Breast epithelium (tissue), 4 donors: Measurements from ENCODE around the gene IGFLR1. TPM values are rescaled to one million over a fixed set of nuclear protein-coding genes. Genes with fewer than 3 reads are reported as not detected.
A peak's percentile ranks its signal among the peaks of the same experiment; 100 is the strongest.

Experiments
- DNase-seq, 2 donors: peaks; one replicate each; pipeline ENCODE4 v3.0.0-alpha.2; 2019; ENCODE audit warnings: low spot score in 2 of 2
- H3K27ac ChIP-seq, 2 donors: fragments of 200-600 bp; sonication (generic) in 1 of 2; one replicate each; pipeline ENCODE4 v1.5.1; 2016 to 2019; ENCODE audit warnings: mild to moderate bottlenecking in 1 of 2
- H3K27me3 ChIP-seq, 2 donors: fragments of 200-600 bp; sonication (generic) in 1 of 2; one replicate each; pipeline versions ENCODE4 v1.5.1 to v1.6.0; 2017 to 2019; ENCODE audit warnings: control low read depth in 1 of 2, mild to moderate bottlenecking in 1 of 2
- H3K36me3 ChIP-seq: fragments of 200-600 bp; one replicate; pipeline ENCODE4 v1.5.1; 2019
- H3K4me1 ChIP-seq, 2 donors: fragments of 200-600 bp; sonication (generic); one replicate each; pipeline ENCODE4 v1.5.1; 2016 to 2019; ENCODE audit warnings: control low read depth in 1 of 2
- H3K4me3 ChIP-seq, 3 donors: fragments of 200-600 bp; sonication (generic); 1 replicate in 2 of 3; 2 replicates in 1 of 3; pipeline ENCODE4 v1.5.1; 2016 to 2019; ENCODE audit warnings: mild to moderate bottlenecking in 3 of 3, moderate library complexity in 2 of 3
- H3K9me3 ChIP-seq, 2 donors: fragments of 200-600 bp; sonication (generic) in 1 of 2; one replicate each; pipeline ENCODE4 v1.5.1; 2016 to 2019; ENCODE audit warnings: control low read depth in 1 of 2
- CTCF ChIP-seq, 3 donors: fragments of 450-650 bp; IDR thresholded peaks; one replicate each; pipeline ENCODE4 v1.5.1; 2016 to 2017; ENCODE audit warnings: antibody characterized with exemption in 3 of 3, mild to moderate bottlenecking in 3 of 3, moderate library complexity in 3 of 3
- POLR2A ChIP-seq: fragments of 450-650 bp; IDR thresholded peaks from one replicate; pipeline ENCODE4 v1.6.1; 2016; ENCODE audit warnings: antibody characterized with exemption, mild to moderate bottlenecking, moderate library complexity
- POLR2AphosphoS5 ChIP-seq, 3 donors: sonication (generic); formaldehyde crosslinking; IDR thresholded peaks; one replicate each; pipeline ENCODE4 v1.6.1; 2017; ENCODE audit warnings: antibody characterized with exemption in 3 of 3
- intact Hi-C: fragments of 100-400 bp; cut with DNase I; formaldehyde crosslinking; loops from one replicate; pipeline ENCODE4 v1.15.1; 2023; ENCODE audit warnings: low total_unique reads
- total RNA-seq, 3 donors: library from RNA; depleted of rRNA; stranded (reverse); fragments of >200 nt; gene quantifications; one replicate each; pipeline ENCODE4 v1.1.0, GENCODE V29; 2016

IGFLR1 gene
- total RNA-seq: 10 to 100 TPM in 2 of 3 donors, 1 to 10 TPM in 1; 8.8 to 16.1 (median 14.1) TPM

- DNase-seq: no peak
- no peak for TF ChIP-seq POLR2AphosphoS5 (IDR thresholded peaks at IDR 0.05)
- H3K27me3 ChIP-seq: no peaks in the 10 kb centered on the region
- H3K27ac ChIP-seq: peak within 1 kb of the TSS; percentile 41 to 89
- peak within 1 kb of the TSS; percentile 53 to 76 (median 65) for H3K4me3 ChIP-seq
- no peaks in the 10 kb centered on the region for H3K9me3 ChIP-seq
- H3K36me3 ChIP-seq: peaks cover 7% of the 10 kb centered on the region
- intact Hi-C loops: no loop called here
- peaks cover 6 to 23% of the 10 kb centered on the region in 2 donors for H3K4me1 ChIP-seq
Observed at GRCh38 chr19:35742121-35742724, at the start of gene IGFLR1. Gene IGFLR1 (minus strand): TSS chr19:35742452. CDS start chr19:35741180, 1,272 bp downstream.

GRCh38 chr19:35791814-35792279 is 49.6 kb upstream of the IGFLR1 start:
- DNase-seq: no peak
- no peaks in the 10 kb centered on the region for H3K9me3 ChIP-seq
- H3K27me3 ChIP-seq: peaks cover 0 to 5% of the 10 kb centered on the region in 2 donors
- H3K36me3 ChIP-seq: no peaks in the 10 kb centered on the region
- no peak overlapping the region for H3K4me3 ChIP-seq
- TF ChIP-seq CTCF (IDR thresholded peaks at IDR 0.05) (no peak), POLR2AphosphoS5 (IDR thresholded peaks at IDR 0.05) (no peak), POLR2A (no peak)
- intact Hi-C loops: no loop called here
- no peak overlapping the region for H3K27ac ChIP-seq
- no peaks in the 10 kb centered on the region for H3K4me1 ChIP-seq

GRCh38 chr19:35790981-35791813 is 48.9 kb upstream of the IGFLR1 start:
- no peak overlapping the region for H3K27ac ChIP-seq
- no peaks in the 10 kb centered on the region for H3K9me3 ChIP-seq
- H3K4me1 ChIP-seq: no peaks in the 10 kb centered on the region
- no peak overlapping the region for H3K4me3 ChIP-seq
- H3K36me3 ChIP-seq: no peaks in the 10 kb centered on the region
- no peak for DNase-seq
- no peaks in the 10 kb centered on the region for H3K27me3 ChIP-seq
- intact Hi-C loops: no loop called here
- TF ChIP-seq POLR2A (no peak), CTCF (IDR thresholded peaks at IDR 0.05) (no peak), POLR2AphosphoS5 (IDR thresholded peaks at IDR 0.05) (no peak)

GRCh38 chr19:35789978-35790944 is 48.0 kb upstream of the IGFLR1 start:
- Histone ChIP-seq H3K4me3 (no peak overlapping the region), H3K9me3 (no peaks in the 10 kb centered on the region), H3K4me1 (no peaks in the 10 kb centered on the region), H3K27me3 (no peaks in the 10 kb centered on the region), H3K36me3 (no peaks in the 10 kb centered on the region), H3K27ac (no peak overlapping the region)
- TF ChIP-seq CTCF (IDR thresholded peaks at IDR 0.05) (no peak), POLR2A (no peak), POLR2AphosphoS5 (IDR thresholded peaks at IDR 0.05) (no peak)
- DNase-seq: no peak
- intact Hi-C loops: no loop called here

GRCh38 chr19:35789195-35789977 is 47.1 kb upstream of the IGFLR1 start:
- intact Hi-C loops: no loop called here

More at GRCh38 chr19:35789195-35789977, 47.1 kb upstream of the IGFLR1 start:
- no peaks in the 10 kb centered on the region for H3K4me1 ChIP-seq
- H3K9me3 ChIP-seq: no peaks in the 10 kb centered on the region
- no peak for DNase-seq
- H3K36me3 ChIP-seq: no peaks in the 10 kb centered on the region
- no peaks in the 10 kb centered on the region for H3K27me3 ChIP-seq
- no peak overlapping the region for H3K4me3 ChIP-seq
- H3K27ac ChIP-seq: no peak overlapping the region
- TF ChIP-seq POLR2AphosphoS5 (IDR thresholded peaks at IDR 0.05) (no peak), POLR2A (no peak), CTCF (IDR thresholded peaks at IDR 0.05) (no peak)
